ENCODE data around the gene CFAP73. TPM values are rescaled to one million over a fixed set of nuclear protein-coding genes. Genes with fewer than 3 reads are reported as not detected.

Gene CFAP73
- polyA plus RNA-seq, 1 donor from 2014 or later: not detected

GRCh38 chr12:113136128-113136989 lies 13.2 kb upstream of the CFAP73 start:
- Histone ChIP-seq H3K9me2 (ENCODE audit: insufficient read depth, low read length) (no peaks in the 10 kb centered on the region), H3K27me3 (ENCODE audit: insufficient read depth, low read depth, low read length) (peaks cover 28% of the 10 kb centered on the region), H3K79me2 (replicated peaks; ENCODE audit: insufficient read depth, low read length) (no peaks in the 10 kb centered on the region), H3K9me3 (ENCODE audit: low read length) (no peaks in the 10 kb centered on the region), H4K20me1 (ENCODE audit: insufficient read depth) (no peaks in the 10 kb centered on the region), H3K4me2 (ENCODE audit: low read length) (no peak overlapping the region), H2AFZ (ENCODE audit: low read depth, low read length) (no peak overlapping the region), H3K27ac (ENCODE audit: low read length) (no peak overlapping the region), H3K9ac (ENCODE audit: low read length) (no peak overlapping the region), H3F3A (ENCODE audit: insufficient read depth, low read length, poor library complexity, severe bottlenecking) (no peaks in the 10 kb centered on the region), H3K4me3 (ENCODE audit: low read length) (peak overlapping the region; percentile 21), H3K36me3 (ENCODE audit: insufficient read depth, low read length) (no peaks in the 10 kb centered on the region)
- TF ChIP-seq RAD21 (conservative IDR thresholded peaks at IDR 0.05) (no peak), EZH2 (IDR thresholded peaks at IDR 0.05; ENCODE audit: borderline replicate concordance, insufficient read depth, low read length, poor library complexity, severe bottlenecking) (no peak), MXI1 (conservative IDR thresholded peaks at IDR 0.05; ENCODE audit: poor library complexity, severe bottlenecking) (no peak), POLR2AphosphoS5 (IDR thresholded peaks at IDR 0.05) (no peak), TAF1 (IDR thresholded peaks at IDR 0.05; ENCODE audit: low read depth) (no peak), SMC3 (conservative IDR thresholded peaks at IDR 0.05; ENCODE audit: poor library complexity) (no peak), CTCF (IDR thresholded peaks at IDR 0.05; ENCODE audit: poor library complexity, severe bottlenecking) (no peak), EP300 (conservative IDR thresholded peaks at IDR 0.05; ENCODE audit: poor library complexity, severe bottlenecking) (no peak), REST (IDR thresholded peaks at IDR 0.05; ENCODE audit: borderline replicate concordance) (no peak)

GRCh38 chr12:113136990-113137511 lies 12.5 kb upstream of the CFAP73 start:
- Histone ChIP-seq H3K27ac (ENCODE audit: low read length) (no peak overlapping the region), H3K27me3 (ENCODE audit: insufficient read depth, low read depth, low read length) (peaks cover 28% of the 10 kb centered on the region), H2AFZ (ENCODE audit: low read depth, low read length) (no peak overlapping the region)

More at GRCh38 chr12:113136990-113137511, 12.5 kb upstream of the CFAP73 start:
- Histone ChIP-seq H3K36me3 (ENCODE audit: insufficient read depth, low read length) (no peaks in the 10 kb centered on the region), H3K79me2 (replicated peaks; ENCODE audit: insufficient read depth, low read length) (no peaks in the 10 kb centered on the region), H3K9me3 (ENCODE audit: low read length) (no peaks in the 10 kb centered on the region), H3F3A (ENCODE audit: insufficient read depth, low read length, poor library complexity, severe bottlenecking) (no peaks in the 10 kb centered on the region), H4K20me1 (ENCODE audit: insufficient read depth) (no peaks in the 10 kb centered on the region), H3K4me2 (ENCODE audit: low read length) (no peak overlapping the region), H3K4me3 (ENCODE audit: low read length) (no peak overlapping the region), H3K9ac (ENCODE audit: low read length) (no peak overlapping the region), H3K9me2 (ENCODE audit: insufficient read depth, low read length) (no peaks in the 10 kb centered on the region)
- TF ChIP-seq REST (IDR thresholded peaks at IDR 0.05; ENCODE audit: borderline replicate concordance) (no peak), EP300 (conservative IDR thresholded peaks at IDR 0.05; ENCODE audit: poor library complexity, severe bottlenecking) (no peak), TAF1 (IDR thresholded peaks at IDR 0.05; ENCODE audit: low read depth) (no peak), RAD21 (conservative IDR thresholded peaks at IDR 0.05) (no peak), POLR2AphosphoS5 (IDR thresholded peaks at IDR 0.05) (no peak), SMC3 (conservative IDR thresholded peaks at IDR 0.05; ENCODE audit: poor library complexity) (no peak), MXI1 (conservative IDR thresholded peaks at IDR 0.05; ENCODE audit: poor library complexity, severe bottlenecking) (no peak), EZH2 (IDR thresholded peaks at IDR 0.05; ENCODE audit: borderline replicate concordance, insufficient read depth, low read length, poor library complexity, severe bottlenecking) (no peak), CTCF (IDR thresholded peaks at IDR 0.05; ENCODE audit: poor library complexity, severe bottlenecking) (no peak)

Measured in neural cell (in vitro differentiated cells).